HEK293 (cell line): Measurements from ENCODE around the gene TMEM151B.

ENCODE experiments used
- BCL11B ChIP-seq: fragments of 450-650 bp; formaldehyde crosslinking; IDR thresholded peaks from 2 replicates; pipeline ENCODE4 v1.5.1; 2016; ENCODE audit warnings: low read depth, missing biosample characterization, missing genetic modification characterization
- CTCF ChIP-seq: fragments of 450-650 bp; formaldehyde crosslinking; IDR thresholded peaks from 2 replicates; pipeline ENCODE4 v1.5.1; 2016; ENCODE audit warnings: missing biosample characterization, missing genetic modification characterization
- PBX3 ChIP-seq: sonication (generic); formaldehyde crosslinking; IDR thresholded peaks from 2 replicates; pipeline ENCODE4 v1.8.1; 2022; ENCODE audit warnings: mild to moderate bottlenecking, moderate library complexity, missing genetic modification reagents
- SETDB1 ChIP-seq: IDR thresholded peaks from one replicate; pipeline ENCODE4 v1.6.1; 2017; ENCODE audit warnings: mild to moderate bottlenecking, low read length, moderate library complexity, mixed read lengths; ENCODE audit not compliant: insufficient read length
- SP7 ChIP-seq: fragments of 450-650 bp; formaldehyde crosslinking; IDR thresholded peaks from 2 replicates; pipeline ENCODE4 v1.5.1; 2016; ENCODE audit warnings: missing biosample characterization, missing genetic modification characterization
- TSHZ1 ChIP-seq: fragments of 450-650 bp; formaldehyde crosslinking; IDR thresholded peaks from 2 replicates; pipeline ENCODE4 v1.5.1; 2016; ENCODE audit warnings: missing biosample characterization, missing genetic modification characterization, borderline replicate concordance
- ZNF184 ChIP-seq: fragments of 450-650 bp; IDR thresholded peaks from 2 replicates; pipeline ENCODE4 v1.5.1; 2018; ENCODE audit warnings: missing biosample characterization, mild to moderate bottlenecking, missing genetic modification characterization
- ZNF510 ChIP-seq: fragments of 450-650 bp; formaldehyde crosslinking; IDR thresholded peaks from 2 replicates; pipeline ENCODE4 v1.5.1; 2018; ENCODE audit warnings: mild to moderate bottlenecking, missing genetic modification characterization, missing biosample characterization; ENCODE audit not compliant: insufficient replicate concordance
- ZNF548 ChIP-seq: fragments of 450-650 bp; formaldehyde crosslinking; IDR thresholded peaks from 2 replicates; pipeline ENCODE4 v1.5.1; 2016; ENCODE audit warnings: missing biosample characterization, missing genetic modification characterization
- ZNF777 ChIP-seq: fragments of 450-650 bp; formaldehyde crosslinking; IDR thresholded peaks from 2 replicates; pipeline ENCODE4 v1.5.1; 2017; ENCODE audit warnings: missing biosample characterization, missing genetic modification characterization, borderline replicate concordance

GRCh38 chr6:44275749-44276648, 5.7 kb downstream of the TMEM151B start:
- TF ChIP-seq SETDB1 (no peak), TSHZ1 (no peak), PBX3 (no peak), ZNF510 (no peak), ZNF777 (no peak), ZNF184 (no peak), CTCF (tag by site-specific recombination) (no peak), ZNF548 (tag by site-specific recombination) (no peak), SP7 (tag by site-specific recombination) (no peak), BCL11B (tag by site-specific recombination) (no peak)
